ENCODE results near the gene CMTM3.
"Not testable (repeated sequence)": the region's sequence is repeated elsewhere in the genome, so short reads cannot be mapped to it uniquely, and the experiment has no call there.

The CMTM3 gene

DNA sequence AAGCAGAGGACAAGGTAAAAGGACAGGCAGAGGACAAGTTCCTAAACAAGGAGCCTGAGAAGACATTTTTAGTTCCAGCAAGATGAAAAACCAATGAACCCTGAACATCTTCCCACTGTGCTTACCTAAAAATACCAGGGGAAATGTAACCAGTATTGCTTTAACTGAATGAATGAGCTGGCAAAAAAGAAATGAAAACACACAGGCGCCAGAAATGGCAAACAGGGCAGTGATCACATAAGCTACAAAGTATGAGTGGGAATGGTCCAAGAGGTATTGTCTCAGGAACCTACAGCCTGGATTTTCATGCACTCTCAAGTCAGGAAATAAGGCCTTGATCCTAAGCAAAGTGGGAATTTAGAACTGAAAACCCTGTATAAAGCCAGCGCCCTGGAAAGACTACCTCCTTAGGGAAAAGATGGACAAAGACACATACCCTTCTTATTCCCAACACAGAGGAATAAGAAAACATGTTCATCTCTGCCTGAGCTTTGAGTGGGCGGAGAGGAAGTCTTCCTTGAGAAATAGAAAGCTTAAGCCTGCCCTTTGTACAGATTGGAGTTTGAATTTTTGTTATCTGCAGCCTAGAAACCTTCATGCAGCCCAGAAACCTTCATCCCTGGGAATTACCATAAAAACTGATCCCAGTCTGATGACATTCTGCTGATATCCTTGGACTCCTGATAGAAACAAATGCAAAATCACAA, 23.1 kb upstream of the CMTM3 start:
- DNase-seq (ENCODE audit: extremely low read depth in 1 of 2, low read depth in 1 of 2) = no peak

GRCh38 chr16:66585481-66586239, 18.8 kb upstream of the CMTM3 start:
- no peak for DNase-seq (ENCODE audit: extremely low read depth in 1 of 2, low read depth in 1 of 2)

DNA sequence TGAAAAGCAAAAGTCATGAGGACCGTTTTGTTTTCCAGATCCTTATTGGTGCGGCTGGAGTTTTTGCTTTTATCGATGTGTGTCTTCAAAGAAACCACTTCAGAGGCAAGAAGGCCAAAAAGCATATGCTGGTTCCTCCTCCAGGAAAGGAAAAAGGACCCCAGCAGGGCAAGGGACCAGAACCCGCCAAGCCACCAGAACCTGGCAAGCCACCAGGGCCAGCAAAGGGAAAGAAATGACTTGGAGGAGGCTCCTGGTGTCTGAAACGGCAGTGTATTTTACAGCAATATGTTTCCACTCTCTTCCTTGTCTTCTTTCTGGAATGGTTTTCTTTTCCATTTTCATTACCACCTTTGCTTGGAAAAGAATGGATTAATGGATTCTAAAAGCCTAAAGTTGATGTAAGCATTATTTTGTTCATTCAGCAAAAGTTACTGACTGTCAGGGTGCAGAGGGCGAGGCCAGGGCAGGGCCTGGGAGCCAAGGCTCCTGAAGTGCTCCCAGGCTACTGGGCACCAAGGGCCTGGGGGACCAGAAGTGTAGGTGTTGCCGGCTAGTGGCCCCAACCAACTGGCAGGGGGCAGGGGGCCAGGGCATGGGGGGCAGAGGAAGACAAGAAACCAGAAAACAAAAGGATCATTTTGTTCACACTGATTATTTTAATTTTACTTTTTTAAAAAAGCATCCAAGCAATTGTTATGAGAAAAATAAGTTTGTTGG, 16.5 kb upstream of the CMTM3 start:
- no peak for DNase-seq (ENCODE audit: extremely low read depth in 1 of 2, low read depth in 1 of 2)

DNA sequence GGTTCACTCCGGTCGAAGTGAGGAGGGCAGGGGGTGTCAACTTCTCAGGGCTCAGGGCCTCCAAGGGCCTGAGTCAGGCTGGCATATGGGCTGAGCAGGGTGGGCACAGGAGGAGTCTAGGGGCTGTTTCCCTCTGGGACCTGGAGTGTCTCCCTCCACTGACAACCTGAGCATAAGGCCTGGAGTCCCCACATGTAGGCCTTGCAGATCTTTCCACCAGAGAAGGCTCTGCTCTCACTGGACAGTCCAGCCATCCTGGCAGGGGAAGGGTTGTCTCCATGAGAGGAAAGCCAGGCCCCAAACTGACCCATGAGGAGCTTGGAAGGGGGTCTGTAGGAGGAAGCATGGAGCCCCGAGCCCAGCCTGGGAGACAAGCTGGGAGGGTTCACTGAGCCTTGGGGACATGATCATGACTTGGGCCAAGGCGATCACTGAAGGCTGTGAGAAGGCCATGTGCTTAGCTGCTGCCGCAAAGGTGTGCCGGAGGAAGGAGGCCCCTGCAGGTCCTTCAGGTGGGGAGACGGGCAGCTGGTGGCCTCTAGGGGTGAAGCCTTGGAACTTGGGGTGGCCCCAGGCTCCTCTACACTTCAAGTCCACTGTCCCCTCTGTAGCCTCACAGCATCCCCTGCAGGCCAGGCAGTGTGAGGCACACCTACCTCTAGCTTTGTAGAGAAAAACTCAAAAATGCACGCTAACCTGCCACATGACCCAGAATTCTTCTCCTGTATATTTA, 15.4 kb upstream of the CMTM3 start:
- peak; percentile 34 to 56 for DNase-seq (ENCODE audit: extremely low read depth in 1 of 2, low read depth in 1 of 2)

GRCh38 chr16:66590322-66590721, 14.2 kb upstream of the CMTM3 start:
- DNase-seq (ENCODE audit: extremely low read depth in 1 of 2, low read depth in 1 of 2) = no peak

DNA sequence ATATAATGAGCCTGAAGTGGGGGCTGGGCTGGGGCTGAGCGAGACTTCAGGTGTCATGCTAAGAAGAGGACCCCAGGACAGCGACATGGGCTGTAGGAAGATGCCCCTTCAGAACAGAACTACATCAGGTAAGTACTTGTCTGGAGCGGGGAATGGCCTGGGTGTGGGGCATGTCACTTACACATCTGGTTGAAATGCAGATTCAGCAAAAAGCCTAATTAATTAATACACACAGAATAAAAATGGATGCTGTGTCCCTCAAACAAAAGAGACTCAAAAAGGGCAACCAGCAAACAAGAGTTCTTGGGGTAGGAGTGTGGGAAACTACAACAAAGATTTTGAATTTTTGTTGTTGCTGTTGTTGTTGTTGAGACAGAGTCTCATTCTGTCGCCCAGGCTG, 13.5 kb upstream of the CMTM3 start:
- no peak for DNase-seq (ENCODE audit: extremely low read depth in 1 of 2, low read depth in 1 of 2)

DNA sequence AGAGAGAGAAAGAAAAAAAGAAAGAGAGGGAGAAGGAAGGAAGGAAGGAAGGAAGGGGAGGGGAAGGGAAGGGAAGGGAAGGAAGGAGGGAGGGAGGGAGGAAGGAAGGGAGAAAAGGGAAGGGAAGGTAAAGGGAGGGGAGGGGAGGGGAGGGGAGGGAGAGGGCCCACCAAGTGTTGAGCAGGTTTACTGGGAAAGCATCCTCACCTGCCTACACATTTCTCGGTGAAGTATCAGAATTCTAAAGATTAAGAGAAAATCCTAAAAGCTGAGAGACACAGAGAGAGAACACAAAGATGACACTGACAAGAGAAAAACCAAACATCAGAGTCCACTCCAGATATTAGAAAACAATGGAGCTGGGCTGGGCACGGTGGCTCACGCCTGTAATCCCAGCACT, 12.3 kb upstream of the CMTM3 start:
- DNase-seq (ENCODE audit: extremely low read depth in 1 of 2, low read depth in 1 of 2) = no peak

DNA sequence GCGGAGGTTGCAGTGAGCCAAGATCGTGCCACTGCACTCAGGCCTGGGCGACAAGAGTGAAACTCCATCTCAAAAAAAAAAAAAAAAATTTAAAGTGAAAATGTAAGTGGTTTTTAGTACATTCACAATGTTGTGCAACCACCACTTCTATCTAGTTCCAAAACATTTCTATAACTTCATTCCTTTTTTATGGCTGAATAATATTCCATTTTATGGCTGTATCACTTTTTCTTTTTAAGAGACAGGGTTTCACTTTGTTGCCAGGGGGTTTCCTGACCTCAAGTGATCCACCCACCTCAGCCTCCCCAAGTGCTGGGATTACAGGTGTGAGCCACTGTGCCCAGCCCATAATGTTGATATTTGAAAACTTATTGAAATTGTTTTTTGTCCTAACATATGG, 11.7 kb upstream of the CMTM3 start:
- no peak for DNase-seq (ENCODE audit: extremely low read depth in 1 of 2, low read depth in 1 of 2)

- no peak for DNase-seq (ENCODE audit: extremely low read depth in 1 of 2, low read depth in 1 of 2)
Observed at GRCh38 chr16:66594739-66595138, 9.8 kb upstream of the CMTM3 start.

GRCh38 chr16:66596559-66596958, 7.9 kb upstream of the CMTM3 start:
- not testable (repeated sequence) for DNase-seq (ENCODE audit: extremely low read depth in 1 of 2, low read depth in 1 of 2)

GRCh38 chr16:66596986-66597848, 7.3 kb upstream of the CMTM3 start:
- no peak for DNase-seq (ENCODE audit: extremely low read depth in 1 of 2, low read depth in 1 of 2)

DNA sequence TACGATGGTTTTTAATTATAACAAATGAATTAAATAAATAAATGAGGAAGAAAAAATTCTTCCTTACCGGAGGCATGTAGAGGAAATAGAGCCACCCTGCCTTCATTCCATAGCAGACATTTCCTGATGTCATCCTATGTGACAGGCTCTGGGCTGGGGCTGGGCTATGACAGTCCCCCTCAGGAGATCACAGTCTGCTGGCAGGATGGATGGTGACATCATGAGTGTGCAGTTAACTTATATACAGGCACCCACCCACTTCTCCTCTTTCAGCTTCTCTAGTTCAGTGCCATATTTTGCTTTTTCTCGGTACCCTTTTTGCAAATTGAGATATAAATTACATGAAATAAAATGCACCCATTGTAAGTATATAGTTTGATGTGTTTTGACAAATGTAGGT, 6.4 kb upstream of the CMTM3 start:
- no peak for DNase-seq (ENCODE audit: extremely low read depth in 1 of 2, low read depth in 1 of 2)

DNA sequence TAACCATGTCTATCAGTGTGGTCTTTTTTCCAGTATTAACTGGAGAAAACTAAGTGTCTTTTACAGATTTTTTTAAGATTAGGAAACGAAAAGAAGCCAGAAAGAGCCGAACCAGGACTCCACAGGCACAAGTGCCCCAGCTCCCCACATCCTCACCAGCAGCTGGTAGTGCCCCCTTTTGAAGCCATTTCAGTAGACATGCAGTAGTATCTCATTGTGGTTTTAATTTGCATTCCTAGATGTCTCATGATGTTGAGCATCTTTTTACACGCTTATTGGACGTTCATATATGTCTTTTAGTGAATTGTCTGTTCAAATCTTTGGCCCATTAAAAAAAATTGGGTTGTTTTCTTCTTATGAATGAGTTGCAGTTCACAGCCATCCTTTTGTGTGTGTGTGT, 4.8 kb upstream of the CMTM3 start:
- no peak for DNase-seq (ENCODE audit: extremely low read depth in 1 of 2, low read depth in 1 of 2)

GRCh38 chr16:66600477-66600876, 4.0 kb upstream of the CMTM3 start:
- no peak for DNase-seq (ENCODE audit: extremely low read depth in 1 of 2, low read depth in 1 of 2)

DNA sequence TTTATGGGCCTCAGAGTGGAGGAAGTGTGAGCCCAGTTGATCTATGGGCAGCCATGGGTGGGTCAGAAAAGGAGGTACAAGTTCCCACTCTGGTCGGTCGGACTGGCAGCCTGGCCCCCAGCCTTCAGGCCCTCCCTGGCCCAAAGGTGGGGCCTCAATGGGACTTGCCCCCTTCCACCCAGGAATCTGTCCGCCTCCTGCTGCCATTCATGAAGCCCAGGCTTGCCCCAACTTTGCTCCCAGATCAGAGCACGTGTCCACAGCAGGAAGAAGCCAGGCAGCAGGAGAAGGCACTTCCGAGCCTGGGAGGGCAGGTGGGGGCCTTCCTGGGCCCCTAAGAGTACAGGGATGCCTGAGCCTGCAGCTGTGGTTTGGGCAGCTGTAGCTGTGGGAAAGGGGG, 3.0 kb upstream of the CMTM3 start:
- DNase-seq (ENCODE audit: extremely low read depth in 1 of 2, low read depth in 1 of 2) = no peak

GRCh38 chr16:66603537-66604375, 748 bp upstream of the CMTM3 start:
- peak; percentile 30 to 57 for DNase-seq (ENCODE audit: extremely low read depth in 1 of 2, low read depth in 1 of 2)

DNA sequence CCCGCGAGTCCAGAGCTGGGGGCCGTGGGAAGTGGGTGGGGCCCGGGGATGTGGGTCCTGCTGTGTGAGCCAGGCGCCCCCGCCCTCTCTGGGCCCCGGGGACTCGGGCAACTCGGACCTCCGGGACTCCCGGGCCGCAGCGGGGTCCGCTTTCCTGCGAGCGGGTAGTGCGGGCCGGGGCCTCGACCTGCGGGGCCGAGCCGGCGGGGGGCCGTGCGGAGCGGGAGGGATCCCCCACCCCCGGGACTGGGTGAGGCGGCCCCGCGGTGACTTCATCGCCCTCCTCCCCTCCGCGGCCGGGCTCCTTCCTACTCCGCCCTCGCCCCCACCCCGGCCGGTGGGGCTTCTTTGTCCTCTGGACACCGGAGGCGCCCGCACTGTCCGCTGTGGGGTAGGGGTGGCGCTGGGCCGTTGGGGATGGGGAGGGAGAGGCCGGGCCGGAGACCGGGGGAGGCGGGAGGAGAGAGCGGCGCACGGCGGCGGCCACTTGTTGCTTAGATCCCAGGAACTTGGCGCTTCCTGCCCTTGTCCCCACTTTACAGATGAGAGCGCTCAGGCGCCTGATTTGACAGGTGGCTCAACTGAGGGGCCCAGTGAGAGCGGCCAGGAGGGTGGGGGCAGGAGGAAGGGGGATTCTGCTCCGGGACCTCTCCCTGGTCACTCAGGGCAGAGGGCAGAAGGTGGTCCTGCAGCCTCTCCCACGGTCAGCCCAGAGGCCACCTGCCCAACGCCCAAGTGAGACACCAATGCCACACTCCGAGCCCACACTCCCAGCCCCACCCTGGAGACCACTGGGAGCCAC, 874 bp downstream of the CMTM3 start:
- DNase-seq (ENCODE audit: extremely low read depth in 1 of 2, low read depth in 1 of 2) = peak in 1 of 2 donors; percentile 17

- no peak for DNase-seq (ENCODE audit: extremely low read depth in 1 of 2, low read depth in 1 of 2)
Observed at GRCh38 chr16:66605979-66606751, 1.7 kb downstream of the CMTM3 start.
